Measurements from ENCODE around the gene NBL1. TPM values are rescaled to one million over a fixed set of nuclear protein-coding genes. Genes with fewer than 3 reads are reported as not detected.
A peak's percentile ranks its signal among the peaks of the same experiment; 100 is the strongest.

NBL1 gene
- total RNA-seq, 1 donor, result 61.3 TPM

DNA sequence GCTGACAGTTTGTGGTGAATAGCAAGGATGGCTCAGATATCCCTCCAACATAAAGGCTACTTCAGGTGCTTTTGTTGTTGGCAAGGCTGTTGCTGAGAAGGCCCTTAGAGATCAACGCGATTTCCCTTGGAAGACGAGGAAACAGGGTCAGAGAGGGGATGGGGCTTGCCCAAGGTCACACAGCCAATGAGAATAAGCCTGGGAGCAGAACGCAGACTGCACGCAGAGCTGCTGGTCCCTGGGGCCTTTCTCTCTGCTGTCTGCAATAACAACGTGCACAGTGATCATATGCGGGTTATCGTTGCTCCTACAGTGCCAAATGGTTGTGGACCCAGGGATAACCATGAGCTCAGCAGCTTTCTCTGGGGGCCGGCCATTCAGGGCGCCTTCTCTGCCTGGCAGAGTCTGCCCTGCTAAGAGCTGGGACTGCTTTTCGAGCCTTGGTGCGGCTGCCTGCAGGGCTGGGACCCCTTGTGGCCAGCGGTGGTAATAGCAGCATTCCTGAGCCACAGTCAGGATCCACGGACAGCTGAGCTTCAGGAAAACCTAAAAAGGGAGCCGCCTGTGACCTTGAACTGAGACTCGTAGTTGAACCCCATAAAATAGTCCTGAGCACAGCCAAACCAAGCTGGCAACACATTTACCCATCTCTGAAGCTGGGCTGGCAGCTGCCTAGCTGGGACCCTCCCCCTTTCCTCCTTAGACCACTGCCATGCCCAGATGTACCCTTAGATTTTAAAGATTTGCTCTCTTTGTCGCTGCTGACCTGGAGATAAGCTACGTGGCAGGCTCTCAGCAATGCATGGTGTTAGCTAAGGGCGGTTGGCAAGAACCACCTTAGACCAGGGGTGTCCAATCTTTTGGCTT lies 60.4 kb downstream of the NBL1 start:
- DNase-seq (ENCODE audit: low read depth), result peak; percentile 68
- TF ChIP-seq, protein P1, sequence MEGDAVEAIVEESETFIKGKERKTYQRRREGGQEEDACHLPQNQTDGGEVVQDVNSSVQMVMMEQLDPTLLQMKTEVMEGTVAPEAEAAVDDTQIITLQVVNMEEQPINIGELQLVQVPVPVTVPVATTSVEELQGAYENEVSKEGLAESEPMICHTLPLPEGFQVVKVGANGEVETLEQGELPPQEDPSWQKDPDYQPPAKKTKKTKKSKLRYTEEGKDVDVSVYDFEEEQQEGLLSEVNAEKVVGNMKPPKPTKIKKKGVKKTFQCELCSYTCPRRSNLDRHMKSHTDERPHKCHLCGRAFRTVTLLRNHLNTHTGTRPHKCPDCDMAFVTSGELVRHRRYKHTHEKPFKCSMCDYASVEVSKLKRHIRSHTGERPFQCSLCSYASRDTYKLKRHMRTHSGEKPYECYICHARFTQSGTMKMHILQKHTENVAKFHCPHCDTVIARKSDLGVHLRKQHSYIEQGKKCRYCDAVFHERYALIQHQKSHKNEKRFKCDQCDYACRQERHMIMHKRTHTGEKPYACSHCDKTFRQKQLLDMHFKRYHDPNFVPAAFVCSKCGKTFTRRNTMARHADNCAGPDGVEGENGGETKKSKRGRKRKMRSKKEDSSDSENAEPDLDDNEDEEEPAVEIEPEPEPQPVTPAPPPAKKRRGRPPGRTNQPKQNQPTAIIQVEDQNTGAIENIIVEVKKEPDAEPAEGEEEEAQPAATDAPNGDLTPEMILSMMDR (IDR thresholded peaks at IDR 0.05; ENCODE audit: insufficient read depth, low read depth, low read length), result peak; percentile 94
- H3K4me3 ChIP-seq (ENCODE audit: low read depth, low read length), result no peak overlapping the region

DNA sequence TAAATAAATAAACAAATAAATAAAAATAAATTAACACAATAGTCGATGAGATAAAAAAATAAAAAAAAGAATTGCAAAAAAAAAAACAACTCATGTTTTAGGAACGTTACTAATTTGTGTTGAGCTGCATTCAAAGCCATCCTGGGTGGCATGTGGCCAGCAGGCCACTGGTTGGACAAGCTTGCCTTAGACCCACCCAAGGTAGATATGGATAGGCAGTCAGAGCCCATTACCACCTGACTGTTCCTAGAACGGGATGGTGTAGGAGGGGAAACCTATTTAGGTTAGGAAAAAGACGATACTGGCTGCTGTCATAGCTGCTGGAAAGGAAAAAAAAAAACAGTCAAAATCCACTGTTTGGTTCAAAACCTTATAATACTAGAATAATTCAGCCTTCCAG lies 61.4 kb downstream of the NBL1 start:
- no peak for DNase-seq (ENCODE audit: low read depth)
- TF ChIP-seq, protein P1 (IDR thresholded peaks at IDR 0.05; ENCODE audit: insufficient read depth, low read depth, low read length), result no peak
- no peak overlapping the region for H3K4me3 ChIP-seq (ENCODE audit: low read depth, low read length)

DNA sequence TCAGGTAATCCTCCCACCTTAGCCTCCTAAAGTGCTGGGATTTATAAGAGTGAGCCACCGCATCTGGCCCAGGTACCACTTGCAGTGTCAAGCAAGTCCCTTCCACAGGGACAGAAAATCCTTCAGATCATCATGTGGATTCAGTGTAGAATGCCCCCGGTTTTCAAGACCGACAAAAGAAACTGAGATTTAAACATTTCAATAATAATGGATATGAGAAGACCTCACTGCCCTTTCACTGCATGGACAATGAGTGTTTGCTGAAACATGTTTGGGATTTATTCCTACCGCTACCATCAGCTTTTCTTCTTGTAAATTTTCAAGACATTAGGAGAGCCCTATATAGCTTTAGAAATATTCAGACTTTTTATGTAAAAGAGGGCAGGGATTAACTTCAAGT lies 62.0 kb downstream of the NBL1 start:
- TF ChIP-seq, protein P1 (IDR thresholded peaks at IDR 0.05; ENCODE audit: insufficient read depth, low read depth, low read length), result no peak
- no peak overlapping the region for H3K4me3 ChIP-seq (ENCODE audit: low read depth, low read length)
- DNase-seq (ENCODE audit: low read depth), result no peak

Other genes with a start within 250 kb of the NBL1 start
- 173 and 183 TPM in 2 replicates for gene CAPZB, start 158.8 kb upstream of the NBL1 start, total RNA-seq
- not detected in 2 replicates for gene HTR6, start 20.6 kb downstream of the NBL1 start, total RNA-seq
- gene TMCO4, start 155.6 kb downstream of the NBL1 start, total RNA-seq, result 20.7 and 20.9 TPM in 2 replicates
- gene RNF186, start 171.0 kb downstream of the NBL1 start, total RNA-seq, result not detected in 2 replicates
- 3.5 and 13.4 TPM in 2 replicates for gene OTUD3, start 238.1 kb downstream of the NBL1 start, total RNA-seq